HFF-Myc (cell line): Measurements from ENCODE around the gene MRTO4.
"Not testable (repeated sequence)": the region's sequence is repeated elsewhere in the genome, so short reads cannot be mapped to it uniquely, and the experiment has no call there.

Experiments used
- DNase-seq: peaks from one replicate; pipeline ENCODE4 v3.0.0-alpha.2; 2011; ENCODE audit warnings: low read depth; ENCODE audit errors: extremely low read depth
- H3K4me3 ChIP-seq: replicated peaks from 2 replicates; pipeline ENCODE4 v1.5.1; 2011; ENCODE audit warnings: low read depth, mild to moderate bottlenecking, control low read depth, low read length
- CTCF ChIP-seq: IDR thresholded peaks from 2 replicates; pipeline ENCODE4 v1.5.1; 2012; ENCODE audit warnings: mild to moderate bottlenecking, low read depth, low read length, control low read depth; ENCODE audit errors: missing control alignments

Gene MRTO4

GRCh38 chr1:19213580-19213979 lies 38.0 kb upstream of the MRTO4 start:
- H3K4me3 ChIP-seq = no peak overlapping the region
- no peak for DNase-seq
- no peak for TF ChIP-seq CTCF

DNA sequence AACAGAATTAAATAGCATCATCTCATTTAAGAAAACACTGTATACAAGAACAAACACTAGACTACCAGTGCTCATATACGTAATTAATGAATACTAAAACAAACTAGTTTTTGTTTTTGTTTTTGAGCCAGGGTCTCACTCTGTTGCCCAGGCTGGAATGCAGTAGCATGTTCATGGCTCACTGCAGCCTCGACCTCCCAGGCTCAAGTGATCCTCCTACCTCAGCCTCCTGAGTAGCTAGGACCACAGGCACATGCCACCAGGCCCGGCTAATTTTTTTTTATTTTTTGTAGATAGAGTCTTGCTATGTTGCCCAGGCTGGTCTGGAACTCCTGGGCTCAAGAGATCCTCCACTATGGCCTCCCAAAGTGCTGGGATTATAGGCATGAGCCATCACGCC lies 35.0 kb upstream of the MRTO4 start:
- not testable (repeated sequence) for H3K4me3 ChIP-seq, DNase-seq

- TF ChIP-seq CTCF = no peak
These were observed 32.2 kb upstream of the MRTO4 start for GRCh38 chr1:19219451-19219850.

GRCh38 chr1:19220080-19220846 lies 31.3 kb upstream of the MRTO4 start:
- TF ChIP-seq CTCF = no peak
- no peak overlapping the region for H3K4me3 ChIP-seq
- no peak for DNase-seq

More at GRCh38 chr1:19219451-19219850, 32.2 kb upstream of the MRTO4 start:
- DNase-seq = no peak
- H3K4me3 ChIP-seq = no peak overlapping the region

DNA sequence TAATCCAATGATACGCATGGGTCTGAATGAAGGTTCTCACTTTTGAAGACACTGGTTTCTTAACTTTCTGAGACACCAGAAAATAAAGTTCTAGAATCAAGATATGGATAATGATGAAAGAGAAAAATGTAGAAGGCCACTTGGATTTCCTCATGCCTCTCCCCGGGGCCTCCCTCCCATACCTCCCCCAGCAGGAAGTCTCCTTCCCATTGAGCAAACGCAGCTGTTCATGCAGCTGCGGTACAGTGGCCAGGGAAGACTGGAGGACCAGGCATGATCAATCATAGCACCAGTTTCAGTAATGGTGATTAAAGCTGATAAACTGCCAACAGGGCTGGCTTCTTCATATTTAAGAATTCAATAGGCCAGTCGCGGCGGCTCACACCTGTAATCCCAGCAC lies 30.6 kb upstream of the MRTO4 start:
- no peak overlapping the region for H3K4me3 ChIP-seq
- DNase-seq = no peak
- no peak for TF ChIP-seq CTCF

DNA sequence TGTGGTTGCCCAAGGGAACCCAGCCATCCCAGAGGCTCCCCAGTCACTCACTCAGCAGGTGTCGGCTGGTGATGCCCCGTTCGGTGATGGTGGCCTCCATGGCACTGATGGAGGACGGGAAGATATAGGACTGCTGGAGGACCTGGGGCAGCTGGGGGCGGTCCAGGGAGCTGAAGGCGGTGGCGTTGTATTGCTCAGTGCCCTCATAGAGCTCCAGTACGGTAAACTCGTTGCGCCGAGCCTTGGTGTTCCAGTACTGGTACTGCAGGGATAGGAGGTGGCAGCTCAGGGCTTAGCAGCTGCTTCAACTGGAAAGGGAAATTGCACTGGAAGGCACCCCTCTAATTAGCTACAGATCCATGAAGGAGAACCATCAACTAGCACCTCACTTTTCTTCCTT lies 29.0 kb upstream of the MRTO4 start:
- no peak for TF ChIP-seq CTCF
- no peak overlapping the region for H3K4me3 ChIP-seq
- DNase-seq = no peak

GRCh38 chr1:19222979-19223824 lies 28.4 kb upstream of the MRTO4 start:
- TF ChIP-seq CTCF = no peak
- H3K4me3 ChIP-seq = no peak overlapping the region
- no peak for DNase-seq
